Motor neuron (in vitro differentiated cells): Measurements from ENCODE around the gene TUBGCP3. TPM values are rescaled to one million over a fixed set of nuclear protein-coding genes. Genes with fewer than 3 reads are reported as not detected.

Experiments used
- ATAC-seq, 8 experiments: fragments of 200-7000 bp; cut with Tn5 transposase; replicated peaks in 6 of 8; 2 replicates each; pipeline ENCODE4 v1.8.0; 2021; ENCODE audit warnings: mild to moderate bottlenecking in 8 of 8, moderate library complexity in 8 of 8
- H3K27ac ChIP-seq, 2 donors: fragments of 250-450 bp; sonication (Bioruptor Pico); 2 replicates each; pipeline ENCODE4 v1.9.0; 2021; ENCODE audit warnings: antibody characterized with exemption in 2 of 2, mild to moderate bottlenecking in 2 of 2, moderate library complexity in 1 of 2
- H3K4me1 ChIP-seq, 2 donors: fragments of 250-450 bp; sonication (Bioruptor Pico); replicated peaks in 1 of 2; 2 replicates each; pipeline ENCODE4 v1.6.1; 2021; ENCODE audit warnings: antibody characterized with exemption in 2 of 2, mild to moderate bottlenecking in 2 of 2, moderate library complexity in 1 of 2
- H3K4me3 ChIP-seq, 5 donors: fragments of 250-450 bp; sonication (Bioruptor Pico); 2 replicates each; pipeline ENCODE4 v1.9.0; 2021; ENCODE audit warnings: antibody characterized with exemption in 5 of 5, mild to moderate bottlenecking in 5 of 5, moderate library complexity in 4 of 5
- WGBS, 10 experiments: fragments of 450-650 bp; shearing (Covaris generic); methylation state at CpG; one replicate each; pipeline ENCODE4 v1.0.0; 2022; 5-methylcytosine and 5-hydroxymethylcytosine counted together
- in situ Hi-C, 9 experiments: fragments of 400-800 bp; cut with MboI; loops; one replicate each; pipeline ENCODE4 v1.15.0; 2021; ENCODE audit warnings: low sequenced_read_pairs in 9 of 9, low pct_unique_long_range_greater_than_20kb in 2 of 9; ENCODE audit not compliant: unreplicated experiment in 9 of 9
- total RNA-seq, 8 experiments: library from RNA; unstranded; fragments of 300-600 nt; gene quantifications; 2 replicates each; pipeline versions ENCODE4 v1.2.3 to v1.2.4, GENCODE V29; 2022

The TUBGCP3 gene
- total RNA-seq, 8 experiments from 2014 or later, result 11.9 to 39.9 (median 18.1) TPM

DNA sequence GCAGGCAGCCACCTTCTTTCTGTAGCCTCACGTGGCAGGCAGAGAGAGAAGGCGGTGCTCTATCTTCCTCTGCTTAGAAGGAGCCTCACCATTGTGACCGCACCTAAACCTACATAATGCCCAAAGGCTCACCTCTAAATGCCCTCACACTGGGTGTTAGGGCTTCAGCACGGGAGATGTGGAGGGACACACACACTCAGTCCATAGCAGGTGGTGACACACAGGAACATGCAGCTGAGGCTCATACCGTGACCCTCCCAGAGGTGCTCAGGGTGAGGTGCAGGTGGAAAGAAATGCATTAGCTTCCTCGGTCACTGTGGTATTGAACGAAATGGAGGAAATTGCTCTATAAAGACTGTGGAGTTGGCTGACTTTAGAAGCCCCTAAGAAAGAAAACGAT lies 37.7 kb upstream of the TUBGCP3 start:
- in situ Hi-C loops, result loop anchor here in 1 of 9 experiments (25.0 kb wide), 1 partner anchor 237 kb away; no protein-coding TSS in a partner anchor
- H3K4me1 ChIP-seq, result no peaks in the 10 kb centered on the region
- 0 to 100% (median 61%) methylated on average over 2 to 3 of the region's 8 CpGs; no CpG with 5 or more reads in 4 of the 10 experiments for WGBS, 10 experiments
- H3K27ac ChIP-seq, result no peak overlapping the region
- ATAC-seq, result no peak
- H3K4me3 ChIP-seq, result no peak overlapping the region

DNA sequence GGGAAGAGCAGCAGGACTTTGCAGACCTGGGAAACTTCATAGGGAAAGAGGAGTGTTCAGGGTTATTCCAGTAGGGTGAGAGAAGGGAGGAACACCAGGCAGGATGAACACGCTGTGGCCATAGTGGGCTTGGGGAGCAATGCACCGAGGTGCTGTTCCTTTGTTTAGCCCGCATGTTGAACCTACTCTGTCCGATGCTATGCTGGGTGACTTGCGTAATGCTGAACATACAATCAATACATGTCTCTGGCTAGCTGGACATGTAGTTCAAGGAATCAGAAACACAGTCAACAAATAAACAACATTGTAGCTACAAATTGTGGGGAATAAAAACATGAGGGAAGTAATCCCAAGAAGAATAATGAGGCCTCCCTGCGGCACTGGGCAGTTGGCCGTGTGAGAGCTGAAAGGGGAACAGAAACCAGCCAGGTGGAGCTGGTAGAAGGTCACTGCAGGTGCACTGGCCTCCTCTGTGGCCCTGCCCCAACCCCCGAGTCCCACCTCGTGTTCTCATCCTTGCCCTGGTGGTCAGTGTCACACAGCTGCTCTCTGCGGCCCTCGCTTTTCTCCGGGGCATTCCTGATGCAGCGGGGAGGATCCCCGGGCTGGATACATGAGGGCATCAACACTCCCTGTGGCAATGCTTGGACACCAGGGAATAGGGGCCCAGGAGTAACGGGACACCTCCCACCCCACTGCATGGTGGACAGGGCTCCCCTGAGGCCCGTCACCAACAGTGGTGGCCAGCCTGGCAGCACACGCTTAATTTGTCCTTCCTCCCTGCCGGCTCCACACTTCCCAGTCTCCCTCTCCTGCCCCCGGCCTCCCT lies 36.9 kb upstream of the TUBGCP3 start:
- no peaks in the 10 kb centered on the region for H3K4me1 ChIP-seq
- no peak overlapping the region for H3K4me3 ChIP-seq
- H3K27ac ChIP-seq, result no peak overlapping the region
- 30 to 100% (median 80%) methylated on average over 1 to 7 of the region's 19 CpGs for WGBS, 10 experiments
- ATAC-seq, result no peak
- in situ Hi-C loops, result loop anchor here in 3 of 9 experiments (25.0 kb wide), 2 partner anchors 237 to 1163 kb away; no protein-coding TSS in a partner anchor

DNA sequence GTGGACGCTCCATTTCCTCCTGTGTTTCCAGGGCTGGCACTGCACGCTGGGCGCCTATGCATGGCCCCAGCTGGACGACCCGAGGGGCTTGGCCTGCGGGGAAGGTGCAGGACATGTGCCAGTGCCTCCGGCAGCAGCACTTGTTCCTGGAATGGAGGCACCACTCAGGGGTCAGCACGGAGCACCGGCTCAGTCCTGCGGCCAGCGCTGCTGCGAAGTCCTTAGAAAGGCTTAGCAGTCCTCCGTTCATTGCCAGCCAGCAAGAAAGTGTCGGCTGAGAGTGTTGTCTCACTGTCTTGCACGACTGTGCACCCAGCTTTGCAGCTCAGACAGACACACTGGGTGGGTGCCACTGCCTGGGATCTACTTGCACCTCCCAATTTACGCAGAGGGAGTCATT lies 36.1 kb upstream of the TUBGCP3 start:
- in situ Hi-C loops, result loop anchor here in 2 of 9 experiments (25.0 kb wide), 1 partner anchor 1162 kb away; no protein-coding TSS in a partner anchor
- no peaks in the 10 kb centered on the region for H3K4me1 ChIP-seq
- ATAC-seq, result no peak
- H3K27ac ChIP-seq, result no peak overlapping the region
- 33 to 100% (median 71%) methylated on average over 1 to 6 of the region's 16 CpGs; no CpG with 5 or more reads in 4 of the 10 experiments for WGBS, 10 experiments
- no peak overlapping the region for H3K4me3 ChIP-seq

DNA sequence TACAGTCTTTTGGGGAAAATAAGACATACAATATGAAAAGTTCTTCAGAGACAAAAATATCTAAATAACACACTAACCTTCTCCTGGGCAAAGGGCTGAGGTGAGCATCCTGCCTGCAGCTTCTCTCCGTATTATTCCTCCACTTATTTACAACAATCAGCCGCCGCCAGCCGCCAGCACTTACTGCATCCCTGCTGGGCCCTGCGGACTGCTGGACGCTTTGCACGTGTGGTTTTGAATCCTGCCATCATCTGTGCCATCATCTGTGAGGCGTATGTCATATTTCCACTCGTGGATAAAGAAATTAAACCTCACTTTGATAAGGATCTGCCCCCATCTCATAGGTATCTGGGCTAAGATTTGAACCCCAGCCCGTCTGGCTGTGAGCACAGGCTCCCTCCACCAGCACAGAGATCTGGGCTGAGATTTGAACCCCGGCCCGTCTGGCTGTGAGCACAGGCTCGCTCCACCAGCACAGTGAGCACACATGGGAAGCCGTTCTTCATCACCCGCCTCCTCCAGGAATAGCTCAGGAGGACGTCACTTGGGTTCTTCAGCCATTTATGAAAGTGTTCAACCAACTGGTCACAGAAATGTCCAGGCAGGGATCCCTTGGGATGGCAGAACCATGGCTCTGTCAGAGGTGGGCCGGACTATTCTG lies 35.2 kb upstream of the TUBGCP3 start:
- no peak overlapping the region for H3K4me3 ChIP-seq

DNA sequence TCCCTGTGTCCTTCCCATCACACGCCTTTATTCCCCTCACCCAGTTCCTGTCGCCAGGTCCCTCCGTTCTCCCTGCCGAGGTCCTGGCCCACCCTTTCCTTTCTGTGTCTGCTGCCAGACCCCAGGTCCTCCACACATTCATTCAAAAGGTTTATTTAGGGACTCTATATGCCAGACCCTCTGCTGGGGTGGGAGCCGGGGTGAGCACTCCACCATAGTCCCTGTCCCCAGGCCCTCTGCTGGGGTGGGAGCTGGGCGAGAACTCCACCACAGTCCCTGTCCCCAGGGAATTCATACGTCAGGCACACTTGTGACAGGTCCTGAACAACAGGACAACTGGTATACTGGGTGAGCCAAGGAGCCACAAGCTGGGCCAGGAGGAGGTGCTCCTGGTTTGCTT lies 34.4 kb upstream of the TUBGCP3 start:
- H3K4me1 ChIP-seq, result no peaks in the 10 kb centered on the region

More for the DNA sequence above, 35.2 kb upstream of the TUBGCP3 start:
- Histone ChIP-seq H3K4me1 (no peaks in the 10 kb centered on the region), H3K27ac (no peak overlapping the region)
- ATAC-seq, result no peak
- in situ Hi-C loops, result loop anchor here in 2 of 9 experiments (25.0 kb wide), 1 partner anchor 1161 kb away; no protein-coding TSS in a partner anchor
- 33 to 100% (median 71%) methylated on average over 1 to 8 of the region's 17 CpGs; no CpG with 5 or more reads in 3 of the 10 experiments for WGBS, 10 experiments

DNA sequence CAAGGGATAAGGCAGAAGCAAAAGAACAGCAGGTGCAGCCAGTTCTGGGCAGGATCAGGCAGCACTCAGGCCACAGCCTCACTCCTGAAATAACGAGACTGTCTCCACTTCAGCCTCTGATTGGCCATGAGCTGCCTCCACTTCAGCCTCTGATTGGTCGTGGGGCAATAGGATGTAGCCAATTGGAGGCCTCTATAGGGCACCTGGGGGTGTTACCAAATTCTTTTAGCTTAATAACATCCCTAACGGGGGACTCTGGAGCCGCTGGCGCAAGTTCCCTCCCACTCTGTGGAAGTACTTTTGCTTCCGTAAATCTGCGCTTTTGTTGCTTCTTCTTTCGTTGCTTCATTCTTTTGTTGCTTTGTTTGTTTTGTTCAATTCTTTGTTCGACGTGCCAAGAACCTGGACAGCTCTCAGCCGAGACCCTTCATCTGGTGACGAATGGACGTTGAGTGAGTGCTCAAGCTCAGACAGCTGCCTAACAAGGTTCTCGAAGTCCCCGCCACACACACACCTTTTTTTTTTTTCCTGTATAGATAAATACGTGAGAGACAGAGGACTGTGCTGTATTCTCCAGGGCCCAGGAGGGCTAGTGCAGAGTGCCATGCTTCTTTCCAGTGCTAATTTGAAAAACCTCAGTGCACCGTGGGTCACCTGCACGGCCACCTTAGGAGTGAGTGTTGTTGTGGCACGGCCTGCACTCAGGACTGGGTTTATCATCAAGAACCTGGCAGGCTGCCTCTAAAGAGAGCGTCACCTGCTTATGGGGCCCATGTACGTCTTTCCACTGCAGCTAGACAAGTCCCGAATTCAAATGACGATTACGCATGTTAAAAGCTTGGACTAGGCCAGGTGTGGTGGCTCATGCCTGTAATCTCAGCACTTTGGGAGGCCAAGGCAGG lies 32.0 kb upstream of the TUBGCP3 start:
- ATAC-seq, result peak in 6 of 8 experiments; percentile 68 to 99 (median 96)
- in situ Hi-C loops, result loop anchor here in 2 of 9 experiments (25.0 kb wide), 1 partner anchor 1158 kb away; no protein-coding TSS in a partner anchor
- WGBS, 10 experiments, result 30 to 71% (median 44%) methylated on average over 2 to 19 of the region's 24 CpGs; no CpG with 5 or more reads in 1 of the 10 experiments
- peak overlapping the region in 2 of 5 donors; percentile 6 to 18 for H3K4me3 ChIP-seq
- peaks cover 0 to 4% of the 10 kb centered on the region in 2 donors for H3K4me1 ChIP-seq
- H3K27ac ChIP-seq, result no peak overlapping the region

More for the DNA sequence above, 34.4 kb upstream of the TUBGCP3 start:
- in situ Hi-C loops, result loop anchor here in 2 of 9 experiments (25.0 kb wide), 1 partner anchor 1160 kb away; no protein-coding TSS in a partner anchor
- no peak for ATAC-seq
- H3K4me3 ChIP-seq, result no peak overlapping the region
- 33 to 80% (median 66%) methylated on average over 1 to 4 of the region's 7 CpGs; no CpG with 5 or more reads in 6 of the 10 experiments for WGBS, 10 experiments
- H3K27ac ChIP-seq, result no peak overlapping the region

DNA sequence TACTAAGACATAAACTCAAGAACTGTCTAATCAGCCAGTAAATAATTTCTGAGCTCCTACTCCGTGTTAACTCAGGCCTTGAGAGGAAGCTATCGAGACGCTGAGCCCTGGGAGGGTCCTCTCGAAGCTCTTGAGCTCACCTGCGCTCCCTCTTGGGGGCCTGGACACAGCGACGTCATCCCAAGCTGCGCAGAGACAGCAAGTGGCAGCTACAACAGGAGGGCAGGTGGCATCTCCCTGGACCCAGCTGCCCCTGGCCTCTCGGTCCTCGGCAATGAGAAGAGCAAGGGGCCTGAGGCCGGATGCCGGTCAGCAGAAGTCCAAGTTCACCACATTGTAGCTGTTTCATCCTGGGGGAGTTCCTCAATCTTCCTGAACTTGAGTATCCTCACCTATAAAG lies 30.5 kb upstream of the TUBGCP3 start:
- in situ Hi-C loops, result loop anchor here in 2 of 9 experiments (25.0 kb wide), 1 partner anchor 1156 kb away; no protein-coding TSS in a partner anchor
- H3K4me1 ChIP-seq, result peaks cover 0 to 4% of the 10 kb centered on the region in 2 donors
- H3K27ac ChIP-seq, result no peak overlapping the region
- no peak for ATAC-seq
- WGBS, 10 experiments, result 40 to 100% (median 89%) methylated on average over 2 to 12 of the region's 12 CpGs; no CpG with 5 or more reads in 5 of the 10 experiments
- H3K4me3 ChIP-seq, result no peak overlapping the region

DNA sequence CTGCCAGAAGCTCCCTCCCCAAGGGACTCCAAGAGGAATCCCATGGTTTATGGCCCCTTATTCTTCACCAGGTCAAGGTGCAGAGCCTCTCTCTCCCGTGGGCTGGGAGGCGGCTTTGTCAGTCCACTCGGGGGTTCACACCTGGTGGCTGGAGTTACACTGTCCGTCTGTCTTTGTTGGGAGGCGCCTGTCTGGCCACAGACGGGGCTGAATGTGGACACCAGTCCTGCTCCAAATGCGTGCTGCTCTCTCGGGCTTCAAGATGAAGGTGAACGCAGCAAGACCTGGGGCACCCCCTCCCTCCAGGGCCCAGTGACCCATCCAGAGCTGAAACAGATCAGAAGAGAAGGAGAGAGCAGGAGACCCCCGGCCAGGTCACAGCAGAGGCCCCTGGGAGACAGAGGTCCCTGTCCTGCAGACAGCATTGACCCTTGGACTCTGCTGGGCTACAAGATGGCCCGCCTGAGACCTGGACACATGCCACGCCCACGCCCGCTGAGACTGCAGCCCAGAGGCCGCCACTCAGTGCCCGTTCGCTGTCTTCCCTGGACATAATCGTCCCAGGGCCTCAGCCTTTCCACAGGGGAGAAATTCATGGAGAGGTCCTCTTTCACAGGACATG lies 29.9 kb upstream of the TUBGCP3 start:
- Histone ChIP-seq H3K4me1 (peaks cover 0 to 4% of the 10 kb centered on the region in 2 donors), H3K4me3 (no peak overlapping the region), H3K27ac (no peak overlapping the region)
- 0 to 100% (median 90%) methylated on average over 2 to 4 of the region's 18 CpGs; no CpG with 5 or more reads in 6 of the 10 experiments for WGBS, 10 experiments
- in situ Hi-C loops, result loop anchor here in 2 of 9 experiments (25.0 kb wide), 1 partner anchor 1156 kb away; no protein-coding TSS in a partner anchor
- ATAC-seq, result no peak

DNA sequence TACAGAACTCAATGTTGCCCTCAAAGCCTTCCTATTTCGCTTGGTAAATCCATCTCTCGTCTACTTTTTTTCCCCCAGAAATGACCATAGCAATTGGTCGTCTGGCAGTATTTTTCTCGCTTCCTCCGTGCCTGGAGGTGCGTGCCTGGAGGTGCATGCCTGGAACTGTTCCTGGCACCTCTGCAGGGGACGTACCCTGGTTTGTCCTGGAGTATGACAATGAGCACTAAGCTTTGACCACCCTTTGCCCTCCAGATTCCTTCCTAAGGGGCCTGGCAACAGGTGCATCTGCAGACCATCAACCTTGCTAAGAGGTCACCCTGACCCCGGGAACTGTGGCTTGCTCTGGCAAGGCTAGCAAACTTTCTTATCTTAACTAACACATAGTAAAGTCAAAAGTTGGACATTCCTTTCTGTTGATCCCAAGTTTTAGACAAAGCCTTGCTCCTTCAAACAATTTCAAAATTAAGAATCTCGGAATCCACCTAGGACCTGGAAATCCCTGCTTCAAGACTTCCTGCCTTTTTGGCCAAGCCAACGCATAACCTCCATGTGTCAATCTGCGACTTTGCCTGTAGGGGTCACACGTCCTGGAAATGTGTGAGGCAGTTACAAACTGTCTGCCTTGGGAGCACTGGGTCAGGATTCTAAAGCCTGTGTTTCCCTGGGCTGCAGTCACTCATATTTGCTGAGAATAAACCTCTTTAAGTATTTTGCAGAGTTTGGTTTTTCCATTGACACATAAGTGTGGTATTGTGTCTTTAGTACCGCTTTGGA lies 28.8 kb upstream of the TUBGCP3 start:
- in situ Hi-C loops, result loop anchor here in 2 of 9 experiments (25.0 kb wide), 1 partner anchor 1154 kb away; no protein-coding TSS in a partner anchor
- H3K4me3 ChIP-seq, result no peak overlapping the region
- ATAC-seq, result peak in 4 of 8 experiments; percentile 16 to 79 (median 70)
- no peak overlapping the region for H3K27ac ChIP-seq
- peaks cover 0 to 4% of the 10 kb centered on the region in 2 donors for H3K4me1 ChIP-seq
- WGBS, 10 experiments, result 29 to 88% (median 66%) methylated on average over 2 to 12 of the region's 13 CpGs

DNA sequence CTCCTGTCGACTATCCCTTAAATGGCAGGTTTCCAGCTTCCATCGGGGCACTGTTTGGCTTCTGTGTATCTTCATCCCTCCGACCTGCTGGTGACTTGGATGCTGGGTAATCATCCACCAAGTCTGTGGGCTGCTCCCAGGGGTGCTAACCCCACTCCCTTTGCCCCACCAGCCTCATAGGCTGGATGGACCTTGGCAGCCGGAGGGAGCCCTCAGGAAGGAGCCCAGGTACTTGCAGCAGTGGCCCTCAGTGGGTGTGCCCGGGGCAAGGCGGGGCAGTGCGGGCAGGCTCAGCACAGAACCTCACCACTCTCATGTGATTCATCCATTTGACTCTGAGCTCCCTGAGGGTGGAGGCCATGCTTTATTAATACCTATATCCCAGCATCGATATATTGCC lies 27.4 kb upstream of the TUBGCP3 start:
- no peak overlapping the region for H3K27ac ChIP-seq
- peaks cover 0 to 4% of the 10 kb centered on the region in 2 donors for H3K4me1 ChIP-seq
- H3K4me3 ChIP-seq, result no peak overlapping the region
- 50 to 91% (median 83%) methylated on average over 1 to 7 of the region's 8 CpGs; no CpG with 5 or more reads in 2 of the 10 experiments for WGBS, 10 experiments
- in situ Hi-C loops, result loop anchor here in 2 of 9 experiments (25.0 kb wide), 1 partner anchor 1153 kb away; no protein-coding TSS in a partner anchor
- peak in 1 of 8 experiments; percentile 34 for ATAC-seq

DNA sequence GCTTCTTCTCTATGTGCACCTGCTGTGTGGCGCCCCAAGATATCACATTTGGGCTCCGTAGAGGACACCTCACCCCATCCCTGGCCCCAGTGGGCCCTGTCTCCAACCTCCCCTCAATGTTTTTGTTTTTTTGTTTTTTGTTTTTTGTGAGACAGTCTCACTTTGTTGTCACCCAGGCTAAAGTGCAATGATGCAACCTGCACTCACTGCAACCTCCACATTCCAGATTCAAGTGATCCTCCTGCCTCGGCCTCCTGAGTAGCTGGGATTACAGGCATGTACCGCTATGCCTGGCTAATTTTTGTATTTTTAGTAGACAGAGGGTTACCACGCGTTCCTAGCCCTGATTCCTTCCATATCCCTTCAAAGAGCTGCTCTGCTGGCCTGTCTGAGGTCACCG lies 26.9 kb upstream of the TUBGCP3 start:
- Histone ChIP-seq H3K27ac (no peak overlapping the region), H3K4me3 (no peak overlapping the region), H3K4me1 (peaks cover 0 to 4% of the 10 kb centered on the region in 2 donors)
- no peak for ATAC-seq
- in situ Hi-C loops, result loop anchor here in 2 of 9 experiments (25.0 kb wide), 1 partner anchor 1153 kb away; no protein-coding TSS in a partner anchor
- 56 to 100% (median 86%) methylated on average over 1 to 6 of the region's 7 CpGs; no CpG with 5 or more reads in 1 of the 10 experiments for WGBS, 10 experiments
